GM23248 (cell line): ENCODE results near the gene TSNAX.

Experiments
- EZH2 ChIP-seq: fragments of 200-600 bp; sonication (generic); IDR thresholded peaks from 2 replicates; pipeline ENCODE4 v1.6.1; 2018; ENCODE audit warnings: antibody characterized with exemption, mild to moderate bottlenecking; ENCODE audit not compliant: insufficient read depth, poor library complexity, severe bottlenecking
- EZH2phosphoT487 ChIP-seq: fragments of 200-600 bp; sonication (generic); IDR thresholded peaks from 2 replicates; pipeline ENCODE4 v1.6.1; 2018; ENCODE audit warnings: antibody characterized with exemption, moderate library complexity, mild to moderate bottlenecking, low read depth; ENCODE audit not compliant: insufficient read depth

DNA sequence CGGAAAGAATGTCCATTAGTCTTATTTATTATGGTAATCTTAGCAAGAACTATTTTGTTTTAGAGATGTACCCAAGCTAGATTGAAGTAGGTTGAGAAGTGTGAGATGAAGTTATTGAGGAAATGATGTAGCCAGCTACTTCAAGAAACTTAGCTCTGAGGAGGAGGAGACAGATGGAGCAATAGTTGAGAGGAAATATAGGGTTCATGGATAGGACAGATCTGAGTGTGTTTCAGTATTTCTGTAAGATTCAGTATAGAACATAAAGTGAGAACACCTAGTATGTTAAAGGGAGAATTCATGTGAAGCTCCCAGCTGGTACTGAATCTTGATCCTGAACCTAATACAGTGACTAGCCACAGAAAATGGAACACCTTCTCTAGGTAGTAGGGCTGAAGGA is 28.9 kb downstream of the TSNAX start:
- no peak for TF ChIP-seq EZH2
- TF ChIP-seq EZH2phosphoT487, result no peak
